Hepatocyte (in vitro differentiated cells): ENCODE results near the gene OPN1SW. TPM values are rescaled to one million over a fixed set of nuclear protein-coding genes. Genes with fewer than 3 reads are reported as not detected.

Experiments
- DNase-seq: peaks from one replicate; pipeline ENCODE4 v3.0.0-alpha.2; 2016; ENCODE audit warnings: low spot score
- H2AFZ ChIP-seq: fragments of 200-600 bp; sonication (generic); 2 replicates; pipeline ENCODE4 v1.6.0; 2016; ENCODE audit warnings: antibody characterized with exemption, mild to moderate bottlenecking
- H3K27ac ChIP-seq: fragments of 200-600 bp; sonication (generic); 2 replicates; pipeline ENCODE4 v1.5.1; 2016; ENCODE audit warnings: mild to moderate bottlenecking
- H3K27me3 ChIP-seq: fragments of 200-600 bp; sonication (generic); 2 replicates; pipeline ENCODE4 v1.6.1; 2016
- H3K36me3 ChIP-seq: fragments of 200-600 bp; sonication (generic); replicated peaks from 2 replicates; pipeline ENCODE4 v1.5.1; 2016; ENCODE audit warnings: low read depth; ENCODE audit not compliant: insufficient read depth
- H3K4me1 ChIP-seq: fragments of 200-600 bp; sonication (generic); 2 replicates; pipeline ENCODE4 v1.5.1; 2016; ENCODE audit warnings: mild to moderate bottlenecking, moderate library complexity; ENCODE audit not compliant: insufficient read depth
- H3K4me2 ChIP-seq: fragments of 200-600 bp; sonication (generic); 2 replicates; pipeline ENCODE4 v1.6.0; 2016
- H3K4me3 ChIP-seq: fragments of 200-600 bp; sonication (generic); 2 replicates; pipeline ENCODE4 v1.5.1; 2016; ENCODE audit warnings: mild to moderate bottlenecking
- H3K79me2 ChIP-seq: fragments of 200-600 bp; sonication (generic); 2 replicates; pipeline ENCODE4 v1.6.0; 2017; ENCODE audit warnings: mild to moderate bottlenecking
- H3K9me2 ChIP-seq: fragments of 200-600 bp; sonication (generic); replicated peaks from 2 replicates; pipeline ENCODE4 v1.6.0; 2017; ENCODE audit warnings: mild to moderate bottlenecking; ENCODE audit not compliant: insufficient read depth
- H3K9me3 ChIP-seq: fragments of 200-600 bp; sonication (generic); 2 replicates; pipeline ENCODE4 v1.5.1; 2016; ENCODE audit warnings: low read depth, mild to moderate bottlenecking
- H4K20me1 ChIP-seq: fragments of 200-600 bp; sonication (generic); 2 replicates; pipeline ENCODE4 v1.6.0; 2016; ENCODE audit warnings: mild to moderate bottlenecking; ENCODE audit not compliant: insufficient read depth, poor library complexity, severe bottlenecking
- EZH2 ChIP-seq: fragments of 200-600 bp; sonication (generic); IDR thresholded peaks from 2 replicates; pipeline ENCODE4 v1.6.1; 2016; ENCODE audit warnings: antibody characterized with exemption, mild to moderate bottlenecking, borderline replicate concordance
- EZH2phosphoT487 ChIP-seq: fragments of 200-600 bp; sonication (generic); IDR thresholded peaks from one replicate; pipeline ENCODE4 v1.6.1; 2018; ENCODE audit warnings: antibody characterized with exemption, mild to moderate bottlenecking, low read depth, moderate library complexity; ENCODE audit not compliant: unreplicated experiment, severe bottlenecking
- WGBS: methylation state at CpG from one replicate; pipeline ENCODE4 v1.1.6; 2016; ENCODE audit warnings: low lambda C conversion rate; ENCODE audit errors: missing lambda C conversion rate; 5-methylcytosine and 5-hydroxymethylcytosine counted together
- polyA plus RNA-seq: library from polyadenylated mRNA; unstranded; fragments of >200 nt; fragmentation: Nextera tagmentation; extraction: Ambion mirVana; gene quantifications from 2 replicates; pipeline ENCODE4 v1.2.1, GENCODE V29; 2016
- total RNA-seq: library from RNA; depleted of rRNA; stranded (reverse); fragments of >200 nt; gene quantifications from 2 replicates; pipeline ENCODE4 v1.2.3, GENCODE V29; 2014
- TF ChIP-seq, protein P1 (sequence below): fragments of 200-600 bp; sonication (generic); IDR thresholded peaks from 2 replicates; pipeline ENCODE4 v1.5.1; 2016; ENCODE audit warnings: antibody characterized with exemption, mild to moderate bottlenecking; ENCODE audit not compliant: poor library complexity

Gene OPN1SW
- total and polyA plus RNA-seq, 2 experiments from 2014 or later = not detected

GRCh38 chr7:128744366-128744905 is 31.2 kb downstream of the OPN1SW start:
- Histone ChIP-seq H3K27ac (no peak overlapping the region), H4K20me1 (peaks cover 94% of the 10 kb centered on the region), H3K4me1 (peaks cover 26% of the 10 kb centered on the region), H3K4me2 (no peak overlapping the region), H3K36me3 (no peaks in the 10 kb centered on the region), H3K27me3 (no peaks in the 10 kb centered on the region), H3K4me3 (no peak overlapping the region), H2AFZ (no peak overlapping the region), H3K9me2 (no peaks in the 10 kb centered on the region), H3K9me3 (no peaks in the 10 kb centered on the region), H3K79me2 (peaks cover 100% of the 10 kb centered on the region)
- no peak for DNase-seq
- TF ChIP-seq EZH2phosphoT487 = no peak
- TF ChIP-seq, protein P1, sequence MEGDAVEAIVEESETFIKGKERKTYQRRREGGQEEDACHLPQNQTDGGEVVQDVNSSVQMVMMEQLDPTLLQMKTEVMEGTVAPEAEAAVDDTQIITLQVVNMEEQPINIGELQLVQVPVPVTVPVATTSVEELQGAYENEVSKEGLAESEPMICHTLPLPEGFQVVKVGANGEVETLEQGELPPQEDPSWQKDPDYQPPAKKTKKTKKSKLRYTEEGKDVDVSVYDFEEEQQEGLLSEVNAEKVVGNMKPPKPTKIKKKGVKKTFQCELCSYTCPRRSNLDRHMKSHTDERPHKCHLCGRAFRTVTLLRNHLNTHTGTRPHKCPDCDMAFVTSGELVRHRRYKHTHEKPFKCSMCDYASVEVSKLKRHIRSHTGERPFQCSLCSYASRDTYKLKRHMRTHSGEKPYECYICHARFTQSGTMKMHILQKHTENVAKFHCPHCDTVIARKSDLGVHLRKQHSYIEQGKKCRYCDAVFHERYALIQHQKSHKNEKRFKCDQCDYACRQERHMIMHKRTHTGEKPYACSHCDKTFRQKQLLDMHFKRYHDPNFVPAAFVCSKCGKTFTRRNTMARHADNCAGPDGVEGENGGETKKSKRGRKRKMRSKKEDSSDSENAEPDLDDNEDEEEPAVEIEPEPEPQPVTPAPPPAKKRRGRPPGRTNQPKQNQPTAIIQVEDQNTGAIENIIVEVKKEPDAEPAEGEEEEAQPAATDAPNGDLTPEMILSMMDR = no peak
- TF ChIP-seq EZH2 = no peak
- 81% methylated on average over 2 of the region's 2 CpGs for WGBS

DNA sequence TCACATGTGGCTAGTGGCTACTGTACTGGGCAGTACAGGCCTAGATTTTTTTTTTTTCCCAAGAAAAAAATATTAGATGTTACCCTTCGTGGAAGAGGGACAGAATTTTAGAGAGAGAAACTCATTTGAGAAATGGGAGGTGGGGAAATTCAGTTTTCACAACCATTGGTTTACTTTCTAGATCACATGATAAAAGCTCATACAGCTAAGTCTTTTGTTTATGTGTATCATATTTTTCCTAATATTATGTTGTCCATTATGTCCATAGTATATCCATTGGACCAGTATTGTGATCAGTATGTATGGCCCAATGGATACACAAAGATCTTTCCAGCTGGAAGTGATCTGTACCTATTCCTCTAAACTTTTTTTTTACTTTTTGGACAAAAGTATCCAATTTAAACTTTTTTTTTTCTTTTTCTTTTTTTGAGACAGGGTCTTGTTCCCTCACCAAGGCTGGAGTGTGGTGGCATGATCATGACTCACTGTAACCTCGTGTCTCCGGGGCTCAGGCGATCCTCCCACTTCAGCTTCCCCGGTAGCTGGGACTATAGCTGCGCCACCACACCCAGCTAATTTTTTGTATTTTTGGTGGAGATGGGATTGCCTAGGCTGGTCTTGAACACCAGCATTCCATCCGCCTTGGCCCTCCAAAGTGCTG is 32.4 kb downstream of the OPN1SW start:
- TF ChIP-seq EZH2phosphoT487 = no peak
- H4K20me1 ChIP-seq = peaks cover 82% of the 10 kb centered on the region
- H3K27ac ChIP-seq = no peak overlapping the region
- H3K79me2 ChIP-seq = peaks cover 90% of the 10 kb centered on the region
- H3K9me2 ChIP-seq = no peaks in the 10 kb centered on the region
- H3K9me3 ChIP-seq = no peaks in the 10 kb centered on the region
- H3K36me3 ChIP-seq = no peaks in the 10 kb centered on the region
- 91% methylated on average over 7 of the region's 7 CpGs for WGBS
- DNase-seq = no peak
- H3K4me2 ChIP-seq = no peak overlapping the region
- H3K27me3 ChIP-seq = no peaks in the 10 kb centered on the region
- H3K4me3 ChIP-seq = no peak overlapping the region
- H2AFZ ChIP-seq = no peak overlapping the region
- peaks cover 28% of the 10 kb centered on the region for H3K4me1 ChIP-seq

DNA sequence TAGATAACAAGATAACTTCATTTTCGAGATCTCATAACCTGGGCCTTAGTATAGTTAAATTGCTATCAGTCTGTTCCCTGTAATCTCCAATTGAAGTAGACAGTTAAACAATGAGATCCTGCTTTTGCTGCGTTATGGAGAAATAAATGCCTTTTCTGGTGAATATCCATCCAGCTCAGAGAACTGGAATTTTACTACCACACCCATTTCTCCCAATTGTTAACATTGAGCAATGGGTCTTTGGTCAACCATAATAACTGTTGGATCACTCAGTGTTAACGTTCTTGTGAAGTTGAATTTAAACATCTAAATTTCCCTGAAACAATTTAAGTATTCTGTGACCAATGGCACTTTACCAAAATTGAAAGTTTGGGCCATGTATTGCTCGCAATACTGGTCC is 33.4 kb downstream of the OPN1SW start:
- H3K79me2 ChIP-seq = peaks cover 80% of the 10 kb centered on the region
- H3K27me3 ChIP-seq = no peaks in the 10 kb centered on the region
- no peak overlapping the region for H3K27ac ChIP-seq
- H3K9me3 ChIP-seq = no peaks in the 10 kb centered on the region
- no peak overlapping the region for H3K4me3 ChIP-seq
- 55% methylated on average over 4 of the region's 4 CpGs for whole genome bisulfite sequencing
- peak overlapping the region; percentile 88 for H3K4me2 ChIP-seq
- DNase-seq = no peak
- peaks cover 72% of the 10 kb centered on the region for H4K20me1 ChIP-seq
- H2AFZ ChIP-seq = no peak overlapping the region
- TF ChIP-seq, protein P1 = no peak
- no peak for TF ChIP-seq EZH2phosphoT487
- TF ChIP-seq EZH2 = no peak
- no peaks in the 10 kb centered on the region for H3K9me2 ChIP-seq
- H3K36me3 ChIP-seq = no peaks in the 10 kb centered on the region
- H3K4me1 ChIP-seq = peaks cover 29% of the 10 kb centered on the region

- no peak overlapping the region for H3K4me3 ChIP-seq
- peaks cover 67% of the 10 kb centered on the region for H4K20me1 ChIP-seq
- no peaks in the 10 kb centered on the region for H3K36me3 ChIP-seq
- DNase-seq = no peak
- 81% methylated on average over 3 of the region's 3 CpGs for WGBS
- H2AFZ ChIP-seq = no peak overlapping the region
- H3K9me3 ChIP-seq = no peaks in the 10 kb centered on the region
- TF ChIP-seq, protein P1 = no peak
- no peak for TF ChIP-seq EZH2phosphoT487
- no peak overlapping the region for H3K27ac ChIP-seq
- H3K79me2 ChIP-seq = peaks cover 72% of the 10 kb centered on the region
- H3K9me2 ChIP-seq = no peaks in the 10 kb centered on the region
- no peaks in the 10 kb centered on the region for H3K27me3 ChIP-seq
- H3K4me1 ChIP-seq = peaks cover 25% of the 10 kb centered on the region
- peak overlapping the region; percentile 88 for H3K4me2 ChIP-seq
Measured at GRCh38 chr7:128741491-128741890, 34.1 kb downstream of the OPN1SW start.
